Fibroblast of lung (primary cell): ENCODE measurements around the gene FBH1. TPM values are rescaled to one million over a fixed set of nuclear protein-coding genes. Genes with fewer than 3 reads are reported as not detected.

ENCODE experiments used
- DNase-seq, 2 donors: peaks; one replicate each; pipeline versions ENCODE4 v3.0.0 to v3.0.0-alpha.2; 2010; ENCODE audit warnings: low read depth in 2 of 2
- H2AFZ ChIP-seq: 2 replicates; pipeline ENCODE4 v1.5.1; 2012; ENCODE audit warnings: low read length, control low read depth, inconsistent platforms
- H3K27ac ChIP-seq: 2 replicates; pipeline ENCODE4 v1.5.1; 2011; ENCODE audit warnings: low read length, control low read depth; ENCODE audit not compliant: insufficient read depth
- H3K27me3 ChIP-seq: 2 replicates; pipeline ENCODE4 v1.5.1; 2011; ENCODE audit warnings: mild to moderate bottlenecking, low read length; ENCODE audit not compliant: control insufficient read depth, insufficient read depth
- H3K36me3 ChIP-seq: 2 replicates; pipeline ENCODE4 v1.5.1; 2011; ENCODE audit warnings: low read length; ENCODE audit not compliant: control insufficient read depth, insufficient read depth
- H3K4me1 ChIP-seq: 2 replicates; pipeline ENCODE4 v1.5.1; 2011; ENCODE audit warnings: low read length; ENCODE audit not compliant: control insufficient read depth, insufficient read depth; ENCODE audit errors: extremely low read depth
- H3K4me2 ChIP-seq: 2 replicates; pipeline ENCODE4 v1.5.1; 2011; ENCODE audit warnings: low read length, control low read depth; ENCODE audit not compliant: insufficient read depth; ENCODE audit errors: extremely low read depth
- H3K4me3 ChIP-seq, 4 experiments: fragments of 200-600 bp in 1 of 4; sonication (generic) in 1 of 4; replicated peaks in 1 of 4; 2 replicates each; pipeline ENCODE4 v1.5.1; 2011 to 2016; ENCODE audit warnings: low read length in 4 of 4, low read depth in 3 of 4, mild to moderate bottlenecking in 3 of 4, control low read depth in 2 of 4, inconsistent platforms in 1 of 4, mixed read lengths in 1 of 4; ENCODE audit not compliant: insufficient read depth in 1 of 4; ENCODE audit errors: control extremely low read depth in 1 of 4
- H3K79me2 ChIP-seq: 2 replicates; pipeline ENCODE4 v1.5.1; 2012; ENCODE audit warnings: mild to moderate bottlenecking, low read length, inconsistent platforms; ENCODE audit not compliant: control insufficient read depth, insufficient read depth
- H3K9ac ChIP-seq: 2 replicates; pipeline ENCODE4 v1.5.1; 2011; ENCODE audit warnings: mild to moderate bottlenecking, low read length, control low read depth; ENCODE audit not compliant: insufficient read depth
- H3K9me3 ChIP-seq: 2 replicates; pipeline ENCODE4 v1.5.1; 2012; ENCODE audit warnings: low read depth, low read length; ENCODE audit not compliant: control insufficient read depth, insufficient read depth
- H4K20me1 ChIP-seq: 2 replicates; pipeline ENCODE4 v1.5.1; 2011; ENCODE audit warnings: low read length; ENCODE audit not compliant: control insufficient read depth, insufficient read depth; ENCODE audit errors: extremely low read depth
- EZH2 ChIP-seq: IDR thresholded peaks from 2 replicates; pipeline ENCODE4 v1.5.1; 2012; ENCODE audit warnings: low read length, control low read depth, mild to moderate bottlenecking; ENCODE audit errors: missing control alignments
- polyA minus RNA-seq: library from RNA; depleted of rRNA, polyadenylated mRNA; stranded (reverse); fragments of >200 nt; gene quantifications from 2 replicates; pipeline ENCODE4 v1.2.3, GENCODE V29; 2011; ENCODE audit warnings: low replicate concordance
- polyA plus RNA-seq, 2 donors: library from polyadenylated mRNA; depleted of rRNA in 1 of 2; stranded (reverse) in 1 of 2; unstranded in 1 of 2; fragments of >200 nt; gene quantifications; 2 replicates each; pipeline ENCODE4 v1.2.1, GENCODE V29; 2011 to 2012; ENCODE audit warnings: missing spikeins in 1 of 2
- total RNA-seq: library from RNA; depleted of rRNA; stranded (reverse); fragments of >200 nt; gene quantifications from 2 replicates; pipeline ENCODE4 v1.2.1, GENCODE V29; 2014
- TF ChIP-seq, protein P1 (sequence below), 2 donors: IDR thresholded peaks in 1 of 2; conservative IDR thresholded peaks in 1 of 2; 1 replicate in 1 of 2; 2 replicates in 1 of 2; pipeline ENCODE4 v1.5.1; 2011 to 2012; ENCODE audit warnings: low read length in 2 of 2, control low read depth in 1 of 2, inconsistent platforms in 1 of 2, low read depth in 1 of 2, mild to moderate bottlenecking in 1 of 2

Gene FBH1
- 95.0 and 97.8 TPM in 2 replicates for total RNA-seq
- 53.6 and 59.4 TPM in 2 replicates for polyA plus RNA-seq
- polyA plus RNA-seq (2012) = 42.4 and 43.4 TPM in 2 replicates
- 174 and 189 TPM in 2 replicates for polyA minus RNA-seq

DNA sequence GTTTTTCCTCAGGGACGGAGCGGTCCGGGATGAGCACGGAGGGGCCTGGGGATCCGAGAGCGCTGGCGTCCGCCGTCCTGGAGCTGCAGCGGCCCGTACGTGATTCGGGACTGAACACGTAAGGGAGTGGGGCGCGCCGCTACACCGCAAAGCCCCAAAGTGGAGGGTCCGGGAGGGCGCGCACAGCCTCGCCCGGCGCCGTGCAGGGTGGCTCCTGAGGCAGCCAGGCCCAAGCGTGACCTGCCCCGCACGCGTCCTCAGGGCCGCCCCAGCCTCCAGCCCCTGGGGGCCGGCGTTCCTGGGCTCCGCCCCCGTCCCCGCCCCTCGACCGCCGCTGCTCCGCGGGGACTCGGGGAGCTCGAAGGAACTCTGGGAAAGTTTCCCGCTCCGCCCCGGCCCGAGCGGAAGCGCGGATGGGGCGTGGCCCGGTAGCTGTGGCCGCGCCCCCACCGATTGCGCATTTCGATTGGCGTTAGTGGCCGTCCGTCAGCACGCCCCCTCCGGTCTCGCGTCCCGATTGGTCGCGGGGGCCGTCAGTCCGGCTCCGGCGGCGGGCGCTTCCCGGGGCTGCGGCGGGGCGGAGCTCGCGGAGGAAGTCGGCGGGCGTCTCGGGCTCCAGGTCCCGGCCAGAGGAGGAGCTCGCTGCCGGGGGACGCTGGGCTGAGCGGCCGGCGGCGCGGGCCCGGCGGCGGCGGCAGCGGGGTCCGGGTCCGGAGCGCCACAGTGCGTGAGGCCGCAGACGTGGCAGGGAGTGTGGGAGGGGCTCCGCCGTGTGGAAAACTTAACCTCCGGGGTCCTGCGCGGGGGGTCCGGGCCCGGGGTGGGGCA, at the start of gene FBH1, which contains the start of gene ANKRD16:
Gene FBH1 (plus strand): TSS at position 620 of the 828 bp plus-strand sequence. CDS start 103 bp downstream, at position 723.
Gene ANKRD16 (minus strand): TSS at position 270 of the 828 bp plus-strand sequence. CDS start 539 bp downstream, outside the sequence.
- Histone ChIP-seq H2AFZ (peak within 1 kb of the TSS; percentile 92), H3K27me3 (no peaks in the 10 kb centered on the region), H3K4me1 (peaks cover 6% of the 10 kb centered on the region), H3K4me3 (peak within 1 kb of the TSS; percentile 82 to 99 (median 86)), H3K27ac (peak within 1 kb of the TSS; percentile 93), H3K4me2 (peak within 1 kb of the TSS; percentile 99), H3K9ac (peak within 1 kb of the TSS; percentile 91), H3K79me2 (peaks cover 47% of the 10 kb centered on the region), H3K36me3 (peaks cover 6% of the 10 kb centered on the region), H3K9me3 (no peaks in the 10 kb centered on the region), H4K20me1 (no peaks in the 10 kb centered on the region)
- DNase-seq = peak; percentile 99
- no peak for TF ChIP-seq EZH2
- TF ChIP-seq, protein P1, sequence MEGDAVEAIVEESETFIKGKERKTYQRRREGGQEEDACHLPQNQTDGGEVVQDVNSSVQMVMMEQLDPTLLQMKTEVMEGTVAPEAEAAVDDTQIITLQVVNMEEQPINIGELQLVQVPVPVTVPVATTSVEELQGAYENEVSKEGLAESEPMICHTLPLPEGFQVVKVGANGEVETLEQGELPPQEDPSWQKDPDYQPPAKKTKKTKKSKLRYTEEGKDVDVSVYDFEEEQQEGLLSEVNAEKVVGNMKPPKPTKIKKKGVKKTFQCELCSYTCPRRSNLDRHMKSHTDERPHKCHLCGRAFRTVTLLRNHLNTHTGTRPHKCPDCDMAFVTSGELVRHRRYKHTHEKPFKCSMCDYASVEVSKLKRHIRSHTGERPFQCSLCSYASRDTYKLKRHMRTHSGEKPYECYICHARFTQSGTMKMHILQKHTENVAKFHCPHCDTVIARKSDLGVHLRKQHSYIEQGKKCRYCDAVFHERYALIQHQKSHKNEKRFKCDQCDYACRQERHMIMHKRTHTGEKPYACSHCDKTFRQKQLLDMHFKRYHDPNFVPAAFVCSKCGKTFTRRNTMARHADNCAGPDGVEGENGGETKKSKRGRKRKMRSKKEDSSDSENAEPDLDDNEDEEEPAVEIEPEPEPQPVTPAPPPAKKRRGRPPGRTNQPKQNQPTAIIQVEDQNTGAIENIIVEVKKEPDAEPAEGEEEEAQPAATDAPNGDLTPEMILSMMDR (conservative IDR thresholded peaks at IDR 0.05 in 1 of 2, IDR thresholded peaks at IDR 0.05 in 1 of 2; ENCODE audit: low read depth in 1 of 2, low read length in 2 of 2) = no peak

DNA sequence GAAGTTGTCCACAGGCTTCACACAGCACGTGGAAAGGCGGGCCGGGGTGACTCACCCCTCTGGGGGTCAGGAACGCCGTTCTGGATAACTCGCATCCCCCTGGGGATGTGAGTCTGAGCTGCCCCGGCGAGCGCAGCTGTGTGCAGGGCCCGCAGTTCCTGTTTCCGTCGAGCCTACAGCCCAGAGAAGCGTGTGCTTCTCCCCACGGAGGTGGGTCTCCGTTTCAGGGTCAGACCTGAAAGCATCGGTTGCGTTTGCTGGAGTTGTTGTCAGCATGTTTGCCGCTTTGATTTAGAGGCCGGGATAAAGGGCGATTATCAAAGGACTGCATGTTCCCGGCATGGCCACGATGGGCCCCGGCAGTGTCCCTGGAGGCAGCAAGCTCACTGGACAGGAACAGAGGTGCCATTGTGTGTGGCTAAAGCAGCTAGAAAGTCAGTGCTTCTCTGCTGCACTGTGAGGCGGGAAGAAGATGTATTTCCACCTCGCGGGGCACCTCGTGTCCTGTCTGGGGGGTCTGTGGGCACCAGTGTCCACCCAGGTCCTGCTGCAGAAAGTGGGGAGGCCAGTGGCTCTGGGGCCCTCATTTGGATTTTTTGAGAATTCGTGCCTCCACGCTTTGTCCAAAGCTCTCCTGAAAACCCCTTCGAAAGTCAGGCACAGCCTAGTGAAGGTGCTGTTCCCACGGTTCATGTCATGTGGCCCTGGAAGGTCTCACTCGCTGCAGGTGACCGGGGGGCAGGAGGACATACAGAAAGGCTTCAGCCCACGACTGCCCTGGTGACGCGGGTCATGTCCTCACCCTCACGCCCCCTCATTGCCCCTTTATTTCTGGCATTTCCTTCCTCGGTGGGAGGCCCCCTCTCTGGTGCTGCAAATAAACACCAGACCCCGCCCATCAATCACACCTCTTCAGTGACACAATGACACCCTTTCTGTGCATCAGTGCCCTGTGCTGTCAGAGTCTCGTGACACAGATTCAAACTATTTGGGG, 49.4 kb upstream of the FBH1 start:
- no peak overlapping the region for H3K4me3 ChIP-seq
- no peaks in the 10 kb centered on the region for H3K27me3 ChIP-seq
- DNase-seq = peak in 1 of 2 donors; percentile 25
- H3K36me3 ChIP-seq = no peaks in the 10 kb centered on the region
- H3K9ac ChIP-seq = no peak overlapping the region
- no peak overlapping the region for H3K4me2 ChIP-seq
- TF ChIP-seq, protein P1 (conservative IDR thresholded peaks at IDR 0.05 in 1 of 2, IDR thresholded peaks at IDR 0.05 in 1 of 2; ENCODE audit: low read depth in 1 of 2, low read length in 2 of 2) = no peak
- TF ChIP-seq EZH2 = no peak
- no peaks in the 10 kb centered on the region for H4K20me1 ChIP-seq
- H2AFZ ChIP-seq = peak overlapping the region; percentile 52
- no peaks in the 10 kb centered on the region for H3K9me3 ChIP-seq
- H3K27ac ChIP-seq = no peak overlapping the region
- peaks cover 5% of the 10 kb centered on the region for H3K4me1 ChIP-seq
- H3K79me2 ChIP-seq = no peaks in the 10 kb centered on the region
